GM23248 (cell line): ENCODE data around the gene MRPL20. TPM values are rescaled to one million over a fixed set of nuclear protein-coding genes. Genes with fewer than 3 reads are reported as not detected.

Experiments
- DNase-seq: peaks from one replicate; pipeline ENCODE4 v3.0.0-alpha.2; 2015
- H2AFZ ChIP-seq: fragments of 200-600 bp; sonication (generic); 2 replicates; pipeline ENCODE4 v1.6.1; 2016; ENCODE audit warnings: antibody characterized with exemption
- H3F3A ChIP-seq: fragments of 200-600 bp; sonication (generic); 2 replicates; pipeline ENCODE4 v1.6.1; 2016; ENCODE audit warnings: mild to moderate bottlenecking, antibody characterized with exemption, mixed run types; ENCODE audit not compliant: insufficient read depth
- H3K27ac ChIP-seq: fragments of 200-600 bp; sonication (generic); 2 replicates; pipeline ENCODE4 v1.5.1; 2016; ENCODE audit warnings: mild to moderate bottlenecking
- H3K27me3 ChIP-seq: fragments of 200-600 bp; sonication (generic); replicated peaks from 2 replicates; pipeline ENCODE4 v1.6.1; 2016; ENCODE audit warnings: mild to moderate bottlenecking; ENCODE audit not compliant: insufficient read depth
- H3K36me3 ChIP-seq: fragments of 200-600 bp; sonication (generic); 2 replicates; pipeline ENCODE4 v1.6.1; 2016; ENCODE audit warnings: low read depth, mild to moderate bottlenecking
- H3K4me1 ChIP-seq: fragments of 200-600 bp; sonication (generic); 2 replicates; pipeline ENCODE4 v1.6.1; 2016; ENCODE audit warnings: mild to moderate bottlenecking; ENCODE audit not compliant: insufficient read depth
- H3K4me2 ChIP-seq: fragments of 200-600 bp; sonication (generic); one replicate; pipeline ENCODE4 v1.6.1; 2016; ENCODE audit warnings: mild to moderate bottlenecking; ENCODE audit not compliant: unreplicated experiment
- H3K4me3 ChIP-seq: fragments of 200-600 bp; sonication (generic); 2 replicates; pipeline ENCODE4 v1.5.1; 2016; ENCODE audit warnings: mild to moderate bottlenecking
- H3K79me2 ChIP-seq: fragments of 200-600 bp; sonication (generic); 2 replicates; pipeline ENCODE4 v1.6.1; 2016; ENCODE audit warnings: mild to moderate bottlenecking; ENCODE audit not compliant: insufficient read depth
- H3K9ac ChIP-seq: fragments of 200-600 bp; sonication (generic); 2 replicates; pipeline ENCODE4 v1.6.1; 2016; ENCODE audit warnings: mild to moderate bottlenecking
- H3K9me2 ChIP-seq: fragments of 200-600 bp; sonication (generic); 2 replicates; pipeline ENCODE4 v1.6.1; 2016; ENCODE audit warnings: mixed run types, mild to moderate bottlenecking, moderate library complexity; ENCODE audit not compliant: insufficient read depth
- H3K9me3 ChIP-seq: fragments of 200-600 bp; sonication (generic); one replicate; pipeline ENCODE4 v1.6.1; 2017; ENCODE audit warnings: low read depth
- H4K20me1 ChIP-seq: fragments of 200-600 bp; sonication (generic); 2 replicates; pipeline ENCODE4 v1.6.0; 2016; ENCODE audit not compliant: insufficient read depth
- EZH2 ChIP-seq: fragments of 200-600 bp; sonication (generic); IDR thresholded peaks from 2 replicates; pipeline ENCODE4 v1.6.1; 2018; ENCODE audit warnings: antibody characterized with exemption, mild to moderate bottlenecking; ENCODE audit not compliant: insufficient read depth, poor library complexity, severe bottlenecking
- EZH2phosphoT487 ChIP-seq: fragments of 200-600 bp; sonication (generic); IDR thresholded peaks from 2 replicates; pipeline ENCODE4 v1.6.1; 2018; ENCODE audit warnings: antibody characterized with exemption, moderate library complexity, mild to moderate bottlenecking, low read depth; ENCODE audit not compliant: insufficient read depth
- WGBS, 2 experiments: methylation state at CpG; one replicate each; pipeline ENCODE4 v1.1.6; 2015 to 2017; ENCODE audit warnings: low lambda C conversion rate in 2 of 2, low coverage in 1 of 2; ENCODE audit errors: missing lambda C conversion rate in 2 of 2; 5-methylcytosine and 5-hydroxymethylcytosine counted together
- in situ Hi-C: fragments of 300-500 bp; cut with MboI; formaldehyde crosslinking; loops from 2 replicates; pipeline ENCODE4 v1.15.0; 2020
- polyA plus RNA-seq: library from polyadenylated mRNA; unstranded; fragments of >200 nt; fragmentation: Nextera tagmentation; extraction: Ambion mirVana; gene quantifications from 2 replicates; pipeline ENCODE4 v1.2.1, GENCODE V29; 2016
- total RNA-seq: library from RNA; depleted of rRNA; stranded (reverse); fragments of >200 nt; shearing (Covaris generic); gene quantifications from 2 replicates; pipeline ENCODE4 v1.2.3, GENCODE V29; 2014

MRPL20 gene
- total and polyA plus RNA-seq, 2 experiments from 2014 or later = 88.9 to 181 TPM

DNA sequence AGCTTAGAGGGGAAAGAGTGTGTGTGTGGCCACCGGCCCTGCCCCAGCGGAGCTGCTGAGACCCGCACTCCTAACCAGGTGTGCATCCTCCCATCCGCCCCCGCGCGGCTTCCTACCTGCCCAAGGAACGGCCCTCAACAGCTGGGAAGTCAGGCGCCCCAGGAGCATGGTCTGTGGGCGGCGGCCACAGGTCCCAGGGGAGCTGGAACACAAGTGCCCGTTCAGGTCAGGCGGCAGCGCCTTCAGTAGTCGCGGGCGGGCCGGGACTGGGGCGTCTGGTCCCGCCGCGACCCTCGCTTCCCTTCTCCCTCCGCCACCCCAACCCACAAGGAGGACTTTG is 32.5 kb downstream of the MRPL20 start:
- no peaks in the 10 kb centered on the region for H3K9me2 ChIP-seq
- peak overlapping the region; percentile 85 for H3K4me3 ChIP-seq
- H3K9me3 ChIP-seq = no peaks in the 10 kb centered on the region
- H3F3A ChIP-seq = peaks cover 18% of the 10 kb centered on the region; the same call in 1 of the 2 replicates
- H3K27me3 ChIP-seq = no peaks in the 10 kb centered on the region
- no peaks in the 10 kb centered on the region for H4K20me1 ChIP-seq
- H2AFZ ChIP-seq = peak overlapping the region; percentile 54
- peaks cover 52% of the 10 kb centered on the region for H3K79me2 ChIP-seq
- 1% methylated on average over 14 to 21 of the region's 24 CpGs for WGBS, 2 experiments
- DNase-seq = peak; percentile 57
- H3K36me3 ChIP-seq = no peaks in the 10 kb centered on the region
- TF ChIP-seq EZH2 (no peak), EZH2phosphoT487 (no peak)
- H3K9ac ChIP-seq = peak overlapping the region; percentile 98
- H3K4me2 ChIP-seq = peak overlapping the region; percentile 53
- H3K4me1 ChIP-seq = peaks cover 9% of the 10 kb centered on the region
- in situ Hi-C loops = no loop called here
- peak overlapping the region; percentile 93 for H3K27ac ChIP-seq

DNA sequence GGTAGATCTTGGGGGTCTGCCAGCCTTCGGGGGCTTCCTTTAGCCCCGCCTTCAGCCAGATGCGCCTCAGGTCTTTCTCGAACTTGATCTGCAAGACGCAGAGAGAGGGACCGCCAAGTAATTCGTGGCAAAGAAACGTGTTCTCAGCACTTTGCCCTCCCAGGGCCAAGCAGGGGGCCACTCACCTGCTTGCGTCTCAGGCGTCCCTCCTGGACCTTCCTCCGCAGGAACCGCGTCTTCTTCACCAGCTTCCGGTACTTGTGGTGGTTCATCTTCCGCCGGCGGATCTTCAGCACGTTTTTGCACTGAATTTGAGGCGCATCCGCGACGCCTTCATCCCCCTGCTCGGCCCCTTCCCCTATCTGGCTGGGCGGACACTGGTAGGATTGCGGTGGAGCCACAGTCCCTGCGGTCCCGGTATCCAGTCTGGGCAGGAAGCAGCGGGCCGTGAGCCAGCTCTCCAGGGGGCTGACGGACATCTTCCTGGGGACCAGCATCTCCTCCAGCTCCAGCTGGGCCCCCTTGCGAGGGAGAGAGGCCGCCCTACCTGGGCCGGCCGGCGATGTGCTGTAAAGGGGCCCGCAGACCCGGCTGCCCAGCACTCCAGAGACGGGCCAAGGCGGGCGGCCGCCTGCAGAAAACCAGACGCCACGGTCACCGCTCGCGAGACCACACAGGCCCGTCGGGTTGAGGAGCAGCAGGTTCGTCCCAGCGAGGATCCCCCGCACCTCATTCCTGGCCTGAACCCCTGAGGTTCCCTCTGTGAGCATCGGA is 33.1 kb downstream of the MRPL20 start:
- peaks cover 9% of the 10 kb centered on the region for H3K4me1 ChIP-seq
- H3K4me2 ChIP-seq = peak overlapping the region; percentile 53
- no peaks in the 10 kb centered on the region for H3K9me3 ChIP-seq
- no peaks in the 10 kb centered on the region for H3K27me3 ChIP-seq
- peaks cover 50% of the 10 kb centered on the region for H3K79me2 ChIP-seq
- no peaks in the 10 kb centered on the region for H3K9me2 ChIP-seq
- H3K36me3 ChIP-seq = no peaks in the 10 kb centered on the region
- peak; percentile 48 for DNase-seq
- WGBS, 2 experiments = 60 to 63% methylated on average over 41 to 42 of the region's 52 CpGs
- peak overlapping the region; percentile 98 for H3K9ac ChIP-seq
- H3F3A ChIP-seq = peaks cover 18% of the 10 kb centered on the region; the same call in 1 of the 2 replicates
- H2AFZ ChIP-seq = no peak overlapping the region
- peak overlapping the region; percentile 93 for H3K27ac ChIP-seq
- peak overlapping the region; percentile 85 for H3K4me3 ChIP-seq
- no peaks in the 10 kb centered on the region for H4K20me1 ChIP-seq
- TF ChIP-seq EZH2phosphoT487 (no peak), EZH2 (no peak)
- in situ Hi-C loops = no loop called here

DNA sequence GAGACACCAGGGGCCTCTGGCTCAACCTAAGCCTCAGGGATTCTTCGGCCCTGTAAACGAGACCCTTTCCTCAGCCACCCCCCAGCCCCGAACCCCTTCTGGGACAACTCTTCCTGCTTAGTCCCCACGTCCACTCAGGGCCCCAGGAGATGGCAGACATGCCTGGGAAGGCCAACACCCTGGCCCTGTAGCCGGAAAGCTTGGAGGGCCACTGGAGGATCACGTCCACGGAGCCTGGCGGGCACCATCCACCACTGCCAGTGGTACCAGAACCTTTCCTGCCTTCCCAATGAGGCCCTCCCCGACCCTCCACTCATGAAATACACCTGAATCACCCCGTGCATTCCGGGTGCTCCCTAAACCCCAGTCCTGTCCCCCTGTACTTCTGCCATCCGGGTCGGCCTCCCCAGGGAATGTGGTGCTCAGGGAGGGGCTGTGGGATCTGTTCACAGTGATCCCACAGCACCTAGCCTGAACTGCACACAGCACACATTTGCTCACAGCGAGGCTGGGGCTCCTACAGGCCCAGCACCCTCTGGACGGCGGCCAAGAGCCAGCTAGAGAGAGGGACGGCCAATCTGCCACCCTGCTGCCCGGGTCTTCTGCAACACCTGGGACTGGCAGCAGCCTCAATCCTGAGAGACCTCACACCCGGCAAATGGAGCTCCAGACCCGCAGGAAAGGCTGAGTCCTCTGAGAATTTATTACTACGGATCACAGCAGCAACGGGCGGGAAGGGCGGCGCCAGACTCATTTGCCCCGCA is 33.9 kb downstream of the MRPL20 start:
- H3K27ac ChIP-seq = no peak overlapping the region
- H3K4me2 ChIP-seq = peak overlapping the region; percentile 53
- H3K36me3 ChIP-seq = no peaks in the 10 kb centered on the region
- no peaks in the 10 kb centered on the region for H3K9me2 ChIP-seq
- peaks cover 18% of the 10 kb centered on the region; the same call in 1 of the 2 replicates for H3F3A ChIP-seq
- DNase-seq = no peak
- peak overlapping the region; percentile 85 for H3K4me3 ChIP-seq
- WGBS, 2 experiments = 83 to 89% methylated on average over 23 to 25 of the region's 26 CpGs
- H3K27me3 ChIP-seq = no peaks in the 10 kb centered on the region
- no peaks in the 10 kb centered on the region for H3K9me3 ChIP-seq
- H3K9ac ChIP-seq = peak overlapping the region; percentile 98; the same call in 1 of the 2 replicates
- TF ChIP-seq EZH2 = no peak
- no peak for TF ChIP-seq EZH2phosphoT487
- peaks cover 45% of the 10 kb centered on the region for H3K79me2 ChIP-seq
- H3K4me1 ChIP-seq = peaks cover 9% of the 10 kb centered on the region
- in situ Hi-C loops = no loop called here
- H2AFZ ChIP-seq = no peak overlapping the region
- no peaks in the 10 kb centered on the region for H4K20me1 ChIP-seq

- Histone ChIP-seq H3K27ac (no peak overlapping the region), H3K9me3 (no peaks in the 10 kb centered on the region), H3K36me3 (no peaks in the 10 kb centered on the region), H3K9me2 (no peaks in the 10 kb centered on the region), H3K4me2 (no peak overlapping the region), H3F3A (peaks cover 12% of the 10 kb centered on the region; the same call in 1 of the 2 replicates), H3K4me3 (no peak overlapping the region), H3K27me3 (no peaks in the 10 kb centered on the region), H3K79me2 (peaks cover 45% of the 10 kb centered on the region), H3K4me1 (peaks cover 9% of the 10 kb centered on the region), H3K9ac (peak overlapping the region; percentile 98; the same call in 1 of the 2 replicates), H4K20me1 (no peaks in the 10 kb centered on the region), H2AFZ (no peak overlapping the region)
- in situ Hi-C loops = no loop called here
- TF ChIP-seq EZH2phosphoT487 = no peak
- peak; percentile 64 for DNase-seq
- 32 to 38% methylated on average over 25 to 26 of the region's 26 CpGs for WGBS, 2 experiments
Measured at GRCh38 chr1:1371746-1372711, 35.1 kb downstream of the MRPL20 start.
